HG02623 (cell line): Measurements from ENCODE around the gene USP7.
"Not testable (repeated sequence)": the region's sequence is repeated elsewhere in the genome, so short reads cannot be mapped to it uniquely, and the experiment has no call there.

Experiments used
- ATAC-seq: cut with Tn5 transposase; IDR thresholded peaks from one replicate; pipeline ENCODE4 v1.9.1; 2021; ENCODE audit warnings: moderate library complexity; ENCODE audit not compliant: unreplicated experiment

USP7 gene

DNA sequence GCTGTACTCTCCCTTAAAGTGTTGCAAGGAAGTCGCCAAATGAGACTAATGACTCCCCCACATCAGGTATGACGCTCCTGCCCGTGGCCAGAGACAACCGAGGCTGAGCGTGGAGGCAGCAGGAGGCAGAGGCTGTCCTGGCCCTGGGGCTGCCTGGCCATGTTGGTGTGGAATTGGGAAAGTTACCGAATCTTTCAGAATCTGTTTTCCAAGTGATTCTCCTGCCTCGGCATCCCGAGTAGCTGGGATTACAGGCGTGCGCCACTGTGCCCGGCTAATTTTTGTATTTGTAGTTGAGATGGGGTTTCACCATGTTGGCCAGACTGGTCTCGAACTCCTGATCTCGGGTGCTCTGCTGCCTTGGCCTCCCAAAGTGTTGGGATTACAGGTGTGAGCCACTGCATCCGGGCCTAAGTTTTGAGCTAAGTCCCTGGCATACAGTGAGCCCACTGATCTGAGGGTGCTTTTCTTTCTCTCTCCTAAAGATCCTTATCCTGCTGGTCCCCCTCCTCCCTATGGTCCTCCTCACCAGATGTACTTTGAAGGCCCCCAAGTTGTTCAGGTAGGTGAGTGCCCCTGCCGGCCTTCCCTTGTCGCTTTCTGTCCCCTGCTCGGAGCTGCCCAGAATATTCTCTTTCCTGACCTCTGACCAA lies 80.9 kb downstream of the USP7 start:
- no peak for ATAC-seq

DNA sequence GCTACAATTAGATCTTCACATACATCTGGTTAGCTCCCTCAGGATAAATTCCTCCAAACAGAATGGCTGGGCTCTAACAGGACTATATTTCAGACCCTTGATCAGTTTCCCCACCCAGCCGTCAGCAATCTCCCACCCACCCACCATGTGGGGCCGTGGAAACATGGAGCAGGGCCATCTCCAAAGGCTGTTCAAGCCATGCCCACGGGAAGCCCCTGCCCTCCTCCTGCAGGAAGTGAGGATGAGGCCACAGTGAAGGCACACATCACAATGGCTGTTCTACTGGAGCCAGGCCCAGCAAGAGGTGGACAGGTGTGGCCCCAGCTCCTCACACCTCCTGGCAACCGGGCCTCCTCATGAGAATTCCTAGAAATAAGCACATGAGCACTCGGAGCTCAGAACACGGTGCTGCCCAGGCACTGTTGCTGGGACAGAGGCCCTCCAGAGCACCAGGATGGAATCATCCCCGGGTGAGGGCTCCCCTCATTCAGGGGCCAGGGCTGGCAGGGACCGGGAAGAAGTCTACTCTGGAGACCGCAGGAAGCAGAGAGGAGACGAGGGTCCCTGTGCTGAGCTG lies 81.6 kb downstream of the USP7 start, which contains the start of gene LITAFD:
LITAFD (plus strand) TSS at position 311 of the 577 bp plus-strand sequence. CDS start 2,005 bp downstream, outside the sequence.
- no peak for ATAC-seq

DNA sequence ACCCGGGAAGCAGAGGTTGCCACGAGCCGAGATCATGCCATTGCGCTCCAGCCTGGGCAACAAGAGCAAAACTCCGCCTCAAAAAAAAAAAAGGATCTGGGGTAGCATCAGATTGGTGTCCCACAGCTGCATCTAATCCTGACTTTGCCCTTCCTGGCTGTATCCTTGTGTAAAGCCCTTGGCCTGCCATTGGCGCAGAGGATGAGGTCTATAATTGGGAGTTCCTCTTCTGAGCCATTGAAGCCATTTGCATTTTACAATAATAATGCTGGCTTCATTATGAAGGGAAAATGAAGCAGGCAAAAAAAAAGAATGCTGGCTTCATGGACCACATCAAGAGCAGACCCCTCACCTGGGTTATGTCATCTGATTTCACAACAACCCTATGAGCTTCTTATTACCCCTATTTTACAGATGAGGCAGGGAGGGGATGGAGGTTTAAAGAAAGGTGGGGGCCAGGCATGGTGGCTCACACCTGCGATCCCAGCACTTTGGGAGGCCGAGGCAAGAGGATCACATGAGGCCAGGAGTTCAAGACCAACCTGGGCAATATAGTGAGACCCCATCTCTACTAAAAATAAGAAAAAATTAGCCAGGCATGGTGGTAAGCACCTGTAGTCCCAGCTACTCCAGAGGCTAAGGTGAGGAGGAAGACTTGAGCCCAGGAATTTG lies 82.7 kb downstream of the USP7 start:
- no peak for ATAC-seq

DNA sequence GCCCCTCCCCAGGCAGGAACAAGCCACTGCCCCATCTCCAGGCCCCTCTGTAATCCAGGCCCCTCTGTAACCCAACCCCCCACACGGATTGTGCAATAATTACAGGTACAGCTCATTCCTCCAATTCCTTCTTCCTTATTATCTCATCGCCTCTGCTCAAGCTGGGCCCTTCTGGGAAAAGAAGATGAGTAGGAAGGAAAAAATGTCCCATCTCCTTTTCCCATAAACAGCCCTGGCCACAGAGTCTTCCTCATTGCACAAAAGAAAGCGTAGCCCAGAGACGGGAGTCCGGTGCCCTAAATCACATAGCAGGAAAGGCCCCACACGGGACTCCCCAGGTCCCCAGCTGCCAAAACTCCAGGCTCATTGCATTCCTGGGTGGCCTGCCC lies 85.2 kb downstream of the USP7 start:
- ATAC-seq, result no peak

DNA sequence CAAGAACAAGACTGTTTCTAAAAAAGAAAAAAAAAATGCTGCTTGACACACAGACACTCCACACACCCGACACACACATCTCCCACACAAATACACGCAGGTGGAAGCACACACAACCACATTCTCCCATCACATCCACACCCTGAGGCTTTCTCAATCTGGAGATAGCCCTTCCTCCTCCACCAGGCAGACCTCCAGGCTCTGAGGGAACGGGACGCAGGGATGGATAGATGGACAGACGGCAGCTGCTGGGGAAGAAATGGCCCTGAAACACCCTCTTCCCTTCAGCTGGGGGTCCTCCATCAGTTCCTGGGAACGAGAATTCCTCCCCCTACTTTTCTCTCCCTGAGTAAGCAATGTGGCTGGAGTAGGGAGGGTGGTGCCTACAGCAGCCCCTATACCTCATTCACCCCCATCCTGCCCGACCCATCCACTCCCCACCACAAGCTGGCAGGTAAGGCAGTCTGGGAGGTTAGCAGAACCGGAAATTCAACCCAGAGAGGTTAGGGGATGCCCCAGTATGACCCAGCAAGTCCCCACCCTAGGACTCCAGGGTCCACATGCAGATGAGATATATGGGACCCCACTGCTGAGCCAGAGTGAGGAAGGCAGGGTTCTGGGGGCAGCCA lies 85.7 kb downstream of the USP7 start:
- no peak for ATAC-seq

DNA sequence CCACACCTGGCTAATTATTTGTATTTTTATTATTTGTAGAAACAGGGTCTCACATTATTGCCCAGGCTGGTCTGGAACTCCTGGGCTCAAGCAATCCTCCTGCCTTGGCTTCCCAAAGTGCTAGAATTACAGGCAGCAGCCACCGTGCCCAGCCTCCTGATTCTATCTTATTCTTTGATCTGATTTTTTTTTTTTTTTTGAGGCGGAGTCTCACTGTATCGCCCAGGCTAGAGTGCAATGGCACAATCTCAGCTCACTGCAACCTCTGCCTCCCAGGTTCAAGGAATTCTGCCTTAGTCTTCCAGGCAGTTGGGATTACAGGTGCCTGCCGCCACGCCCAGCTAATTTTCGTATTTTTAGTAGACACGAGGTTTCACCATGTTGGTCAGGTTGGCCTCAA lies 88.4 kb downstream of the USP7 start:
- ATAC-seq, result not testable (repeated sequence)

DNA sequence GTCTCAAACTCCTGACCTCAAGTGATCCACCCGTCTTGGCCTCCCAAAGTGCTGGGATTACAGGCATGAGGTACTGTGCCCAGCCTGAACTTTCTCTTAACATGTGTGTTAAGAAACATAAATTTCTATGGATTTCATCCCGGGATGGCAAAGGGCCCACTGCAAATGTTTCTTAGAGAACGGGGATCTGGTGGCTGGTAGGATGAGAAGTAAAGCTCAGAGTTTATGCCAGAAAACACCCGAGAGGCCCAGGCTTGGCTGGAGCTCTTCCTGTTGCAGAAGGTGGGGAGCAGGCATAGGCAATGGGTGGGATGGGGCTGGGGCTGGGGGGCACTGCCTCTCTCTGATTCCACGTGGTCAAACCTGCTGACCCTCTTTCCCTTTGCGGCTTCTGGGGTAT lies 89.3 kb downstream of the USP7 start:
- no peak for ATAC-seq

DNA sequence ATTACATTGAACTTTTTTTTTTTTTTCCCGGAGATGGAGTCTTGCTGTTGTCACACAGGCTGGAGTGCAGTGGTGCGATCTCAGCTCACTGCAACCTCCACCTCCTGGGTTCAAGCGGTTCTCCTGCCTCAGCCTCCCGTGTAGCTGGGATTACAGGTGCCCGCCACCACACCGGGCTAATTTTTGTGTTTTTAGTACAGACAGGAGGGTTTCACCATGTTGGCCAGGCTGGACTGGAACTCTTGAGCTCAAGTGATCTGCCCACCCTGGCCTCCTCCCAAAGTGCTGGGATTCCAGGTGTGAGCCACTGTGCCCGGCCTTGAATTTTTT lies 89.9 kb downstream of the USP7 start:
- ATAC-seq, result not testable (repeated sequence)

DNA sequence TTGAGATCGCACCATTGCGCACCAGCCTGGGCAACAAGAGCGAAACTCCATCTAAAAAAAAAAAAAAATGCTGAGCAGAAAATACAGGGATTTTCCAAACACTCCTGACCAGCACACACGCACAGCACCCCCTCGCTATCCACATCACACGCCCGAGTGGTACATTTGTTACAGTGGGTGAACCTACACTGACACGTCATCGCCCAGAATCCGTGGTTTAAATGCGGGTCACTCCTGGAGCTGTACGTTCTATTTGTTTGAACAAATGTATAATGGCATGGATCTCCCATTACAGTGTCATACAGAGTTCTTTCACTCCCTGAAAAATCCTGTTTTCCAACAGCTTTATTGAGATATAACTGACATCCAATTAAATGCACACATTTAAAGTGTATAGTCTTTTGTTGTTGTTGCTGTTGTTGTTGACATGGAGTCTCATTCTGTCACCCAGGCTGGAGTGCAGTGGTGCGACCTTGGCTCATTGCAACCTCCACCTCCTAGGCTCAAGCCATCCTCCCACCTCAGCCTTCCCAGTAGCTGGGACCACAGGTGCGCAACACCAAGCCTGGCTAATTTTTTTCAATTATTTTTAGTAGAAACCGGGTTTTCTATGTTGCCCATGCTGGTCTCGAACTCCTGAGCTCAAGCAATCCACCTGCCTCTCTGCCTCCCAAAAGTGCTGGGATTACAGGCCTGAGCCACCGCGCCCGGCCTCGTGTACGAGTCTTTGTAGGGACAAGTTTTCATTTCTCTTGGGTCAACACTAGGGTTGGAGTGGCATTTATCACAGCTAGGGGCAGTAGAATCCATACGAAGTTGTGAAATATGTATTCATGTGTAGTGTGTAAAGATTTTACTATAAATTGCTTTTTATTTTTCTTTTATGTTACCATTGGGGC lies 90.5 kb downstream of the USP7 start:
- ATAC-seq, result no peak

DNA sequence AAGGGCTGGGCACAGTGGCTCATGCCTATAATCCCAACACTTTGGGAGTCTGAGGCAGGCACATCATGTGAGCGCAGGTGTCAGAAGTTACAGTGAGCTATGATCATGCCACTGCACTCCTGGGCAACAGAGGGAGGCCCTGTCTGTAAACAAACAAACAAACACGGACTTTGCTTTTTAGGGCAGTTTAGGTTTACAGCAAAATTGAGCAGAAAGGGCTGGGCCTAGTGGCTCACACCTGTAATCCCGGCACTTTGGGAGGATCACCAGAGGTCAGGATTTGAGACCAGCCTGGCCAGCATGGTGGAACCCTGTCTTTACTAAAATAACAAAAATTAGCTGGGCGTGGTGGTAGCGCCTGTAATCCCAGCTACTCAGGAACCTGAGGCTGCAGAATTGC lies 91.6 kb downstream of the USP7 start:
- no peak for ATAC-seq

DNA sequence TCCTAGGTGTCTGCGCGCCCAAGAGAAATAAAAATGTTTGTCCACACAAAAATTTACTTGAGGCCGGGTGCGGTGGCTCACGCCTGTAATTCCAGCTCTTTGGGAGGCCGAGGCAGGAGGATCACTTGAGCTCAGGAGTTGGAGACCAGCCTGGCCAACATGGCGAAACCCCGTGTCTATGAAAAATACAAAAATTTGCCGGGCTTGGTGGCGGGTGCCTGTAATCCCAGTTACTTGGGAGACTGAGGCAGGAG lies 93.8 kb downstream of the USP7 start:
- not testable (repeated sequence) for ATAC-seq

DNA sequence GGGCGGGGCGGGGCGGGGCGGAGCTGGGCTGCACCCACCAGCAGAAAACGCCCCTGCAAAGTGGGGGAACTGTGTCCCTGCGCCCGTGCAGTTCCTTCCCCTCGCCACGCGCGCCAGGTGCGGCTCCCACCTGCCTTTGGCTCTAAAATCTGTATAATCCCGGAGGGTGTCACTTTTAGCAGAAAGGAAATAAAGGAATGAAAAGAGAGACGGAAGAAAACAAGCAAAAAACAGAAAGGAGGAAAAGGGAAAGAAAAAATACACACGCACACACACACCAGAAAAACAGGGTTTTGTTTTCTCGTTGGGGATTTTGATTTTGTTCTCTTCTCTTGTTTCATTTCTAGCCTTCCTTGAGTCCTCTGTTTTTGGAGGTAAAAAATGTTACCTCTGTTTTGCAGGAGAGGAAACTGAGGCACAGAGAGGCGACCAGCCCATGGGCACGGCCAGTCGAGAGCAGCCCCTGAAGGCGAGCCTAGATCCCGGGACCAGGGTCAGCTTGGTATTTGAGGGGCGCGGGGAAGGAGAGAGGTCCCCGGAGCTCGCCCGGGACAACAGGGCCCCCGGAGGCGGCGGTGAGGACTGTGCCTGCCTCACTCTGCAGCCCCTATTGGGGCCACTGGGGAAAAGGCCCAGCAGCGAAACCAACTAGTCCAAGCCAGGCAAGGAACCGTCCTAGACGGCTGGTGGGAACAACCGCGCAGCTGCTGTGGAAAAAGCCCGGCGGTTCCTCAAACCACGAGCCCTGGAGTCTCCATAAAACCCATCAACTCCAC lies 94.3 kb downstream of the USP7 start:
- ATAC-seq, result no peak

DNA sequence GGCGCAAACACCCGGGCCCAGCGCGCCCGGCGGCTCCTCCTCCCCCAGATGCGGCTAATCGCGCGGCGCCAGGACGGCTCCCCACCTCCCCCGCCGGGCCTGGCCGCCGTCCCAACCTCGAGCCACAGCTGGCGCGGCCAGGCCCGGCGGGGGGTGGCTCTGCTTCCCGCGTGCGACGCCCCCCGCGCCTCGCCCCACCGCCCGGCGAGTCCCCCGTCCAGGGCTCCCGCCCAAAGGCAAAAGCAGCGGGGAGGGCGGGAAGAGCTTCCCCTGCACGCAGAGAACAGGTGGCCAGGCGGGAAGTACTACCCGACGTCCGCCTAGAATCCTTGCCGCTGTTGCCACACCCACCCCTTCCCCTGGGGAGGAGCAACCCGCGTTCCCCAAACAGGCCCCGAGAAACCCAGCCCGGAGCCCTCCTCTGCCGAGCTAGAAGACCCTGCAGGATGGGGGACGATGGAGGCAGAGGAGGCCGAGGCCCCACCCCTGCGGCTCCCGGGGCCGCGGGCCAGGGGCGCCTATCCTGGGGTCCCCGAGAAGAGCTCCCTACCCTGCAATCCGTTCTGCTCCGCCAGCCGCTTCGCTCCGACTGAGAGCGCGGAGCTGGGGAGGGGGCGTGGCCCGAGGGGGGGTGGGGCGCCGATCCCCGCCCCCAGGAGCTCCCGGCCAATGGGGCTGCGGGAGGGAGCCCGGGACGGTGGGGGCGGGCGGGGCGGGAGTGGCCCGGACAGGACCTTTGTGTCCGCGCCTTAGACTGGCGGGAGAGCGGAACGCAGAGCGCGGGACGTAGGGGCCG lies 95.1 kb downstream of the USP7 start, which contains the start of gene CARHSP1:
CARHSP1 (minus strand) TSS at position 591 of the 796 bp plus-strand sequence. CDS start 9,678 bp downstream, outside the sequence.
- peak; percentile 58 for ATAC-seq

DNA sequence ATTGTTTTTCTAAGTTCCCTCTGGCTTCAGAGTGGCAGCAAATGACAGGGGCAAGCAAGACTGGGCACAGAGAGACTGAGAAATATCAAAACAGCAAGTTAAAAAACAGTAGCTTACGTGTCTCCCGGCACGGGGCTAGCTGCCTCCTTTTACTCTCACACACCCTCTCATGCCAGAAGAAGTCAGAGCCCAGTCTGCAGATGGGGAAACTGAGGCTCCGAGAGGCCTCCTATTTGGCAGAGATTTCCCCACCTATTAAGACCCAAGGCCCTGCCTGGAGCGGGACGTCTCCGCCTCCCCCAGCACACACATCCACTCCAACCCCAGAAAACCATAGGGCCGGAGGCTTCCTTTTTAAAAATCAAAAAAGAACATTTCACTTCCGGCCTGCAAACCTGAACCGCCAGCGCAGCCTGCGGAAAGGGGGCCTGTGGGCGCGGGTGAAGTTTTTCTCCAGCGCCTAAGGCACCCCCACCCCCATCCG lies 95.7 kb downstream of the USP7 start:
- peak; percentile 0 for ATAC-seq

DNA sequence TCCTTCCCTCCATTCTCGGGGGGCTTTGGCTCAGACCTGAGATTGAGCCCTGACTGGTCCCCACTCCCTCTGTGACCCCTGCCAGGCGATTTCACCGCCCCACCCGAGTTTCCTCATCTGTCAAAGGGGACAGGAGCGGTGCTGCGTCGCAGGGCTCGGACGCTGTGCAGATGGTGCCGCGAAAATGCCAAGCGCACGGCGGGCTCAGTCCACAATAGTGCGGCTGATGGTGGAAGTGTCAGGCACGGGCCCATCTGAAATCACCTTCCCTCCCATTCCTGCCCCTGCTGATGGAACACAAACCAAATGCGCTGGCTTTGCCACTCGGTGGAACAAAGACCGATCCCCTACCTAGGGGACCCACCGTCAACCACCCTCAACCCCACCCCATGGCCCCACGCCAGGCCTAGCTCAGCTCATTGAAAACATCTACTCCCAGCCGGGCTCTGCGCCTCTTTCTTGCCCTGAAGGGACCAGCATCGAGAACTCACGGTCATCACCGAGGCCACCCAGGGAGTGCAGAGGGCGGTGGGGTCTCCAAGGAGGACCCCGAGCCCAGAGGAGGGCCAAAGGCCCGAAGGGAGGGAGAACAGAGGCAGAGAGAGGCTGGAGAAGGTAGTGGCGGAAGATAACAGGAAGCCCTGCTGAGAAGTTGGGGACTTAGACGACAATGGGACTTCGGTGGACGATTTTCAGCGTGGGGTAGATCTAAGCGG lies 96.3 kb downstream of the USP7 start:
- ATAC-seq, result peak; percentile 0

DNA sequence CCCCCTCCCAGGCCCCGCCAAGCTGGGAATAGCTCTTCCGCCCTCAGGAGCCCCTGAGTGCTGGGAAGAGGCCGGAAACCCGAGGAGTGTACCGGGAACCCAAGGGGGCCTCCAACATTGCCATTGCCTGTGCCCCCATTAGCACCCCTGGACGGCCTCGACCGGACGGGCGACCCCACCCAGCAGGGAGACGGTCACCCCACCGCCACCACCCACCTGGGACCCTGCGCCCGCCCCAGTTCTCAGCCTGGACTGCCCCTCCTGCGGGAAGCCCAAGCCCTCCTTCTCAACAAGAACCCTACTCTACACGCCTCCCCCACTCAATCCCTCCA lies 96.9 kb downstream of the USP7 start:
- no peak for ATAC-seq

DNA sequence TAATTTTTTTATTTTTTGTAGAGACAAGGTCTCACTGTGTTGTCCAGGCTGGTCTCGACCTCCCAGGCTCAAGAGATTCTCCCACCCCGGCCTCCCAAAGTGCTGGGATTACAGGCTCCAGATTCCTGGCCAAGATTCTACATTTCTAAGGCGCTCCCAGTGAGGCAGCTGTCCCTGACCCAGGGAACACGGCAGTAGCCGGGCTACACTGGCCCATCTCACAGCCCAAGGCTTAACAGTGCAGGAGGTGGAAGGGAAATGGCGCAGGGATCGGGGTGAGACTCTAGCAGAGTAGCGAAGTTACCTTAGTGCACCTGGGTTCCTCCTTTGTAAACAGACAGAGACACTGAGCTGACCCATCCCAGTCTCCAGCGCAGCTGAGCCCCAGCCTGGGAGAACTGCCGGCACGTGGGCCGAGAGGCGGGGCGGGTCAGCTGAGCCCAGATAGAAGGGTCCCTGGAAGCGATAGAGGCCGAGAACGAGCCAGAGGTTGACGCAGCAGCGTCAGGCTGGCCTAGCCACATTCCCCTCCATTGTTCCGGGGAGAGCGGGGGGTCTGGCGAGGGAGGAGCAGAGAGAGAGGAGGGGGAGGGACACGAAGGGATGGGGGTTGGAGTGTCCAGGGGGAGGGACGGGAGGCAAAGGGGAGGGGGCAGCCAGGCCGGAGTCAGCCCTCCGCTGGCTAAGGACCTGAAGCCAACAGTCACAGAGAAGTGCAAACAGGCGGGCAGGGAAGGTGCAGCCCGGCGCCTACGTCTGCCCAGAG lies 97.4 kb downstream of the USP7 start:
- ATAC-seq, result no peak
